Measurements from ENCODE around the gene GALNT3.

Gene GALNT3

GRCh38 chr2:165718610-165719210, 75.3 kb downstream of the GALNT3 start:
- no peak for DNase-seq

GRCh38 chr2:165716091-165716490, 78.0 kb downstream of the GALNT3 start:
- DNase-seq = no peak

- no peak for DNase-seq
Observed at GRCh38 chr2:165706960-165707487, 87.0 kb downstream of the GALNT3 start.

- DNase-seq = no peak
Observed at GRCh38 chr2:165701147-165701546, 92.9 kb downstream of the GALNT3 start.

GRCh38 chr2:165700531-165700930, 93.5 kb downstream of the GALNT3 start:
- no peak for DNase-seq

GRCh38 chr2:165699946-165700345, 94.1 kb downstream of the GALNT3 start:
- no peak for DNase-seq

GRCh38 chr2:165698444-165698884, 95.6 kb downstream of the GALNT3 start:
- peak; percentile 30 for DNase-seq

GRCh38 chr2:165697748-165698443, 96.2 kb downstream of the GALNT3 start:
- no peak for DNase-seq

Data from NCI-H226 (cell line).